Common myeloid progenitor, CD34-positive (primary cell): ENCODE results near the gene ADRB2.

Experiments used
- CTCF ChIA-PET: fragments of 350-600 bp; sonication (Branson Sonifier 250); formaldehyde crosslinking; loops from one replicate; lab custom pipeline; 2021; ENCODE audit warnings: antibody characterized with exemption; lab: Charles Lee
- POLR2A ChIA-PET: fragments of 350-600 bp; sonication (Branson Sonifier 250); formaldehyde crosslinking; loops from one replicate; lab custom pipeline; 2021; ENCODE audit warnings: antibody characterized with exemption; lab: Charles Lee
- DNase-seq, 3 donors: peaks; one replicate each; pipeline versions ENCODE4 v3.0.0 to v3.0.0-alpha.2; 2013
- H3K27ac ChIP-seq, 2 experiments: 1 replicate in 1 of 2; 2 replicates in 1 of 2; pipeline ENCODE4 v1.7.0; 2013; ENCODE audit warnings: inconsistent platforms in 2 of 2, low read length in 2 of 2, mild to moderate bottlenecking in 2 of 2, low read depth in 1 of 2, moderate library complexity in 1 of 2; ENCODE audit not compliant: severe bottlenecking in 2 of 2, insufficient read depth in 1 of 2, poor library complexity in 1 of 2
- H3K27me3 ChIP-seq, 5 experiments: replicated peaks in 2 of 5; 1 replicate in 3 of 5; 2 replicates in 2 of 5; pipeline versions ENCODE4 v1.6.1 to v1.7.0; 2013; ENCODE audit warnings: low read length in 4 of 5, mild to moderate bottlenecking in 2 of 5, moderate library complexity in 2 of 5, inconsistent platforms in 1 of 5; ENCODE audit not compliant: insufficient read depth in 5 of 5, control insufficient read depth in 4 of 5
- H3K36me3 ChIP-seq, 4 experiments: 1 replicate in 2 of 4; 2 replicates in 2 of 4; pipeline versions ENCODE4 v1.6.1 to v1.7.0; 2013; ENCODE audit warnings: low read length in 3 of 4, control low read depth in 1 of 4, mild to moderate bottlenecking in 1 of 4; ENCODE audit not compliant: control insufficient read depth in 4 of 4, insufficient read depth in 4 of 4
- H3K4me1 ChIP-seq, 4 experiments: 1 replicate in 3 of 4; 2 replicates in 1 of 4; pipeline versions ENCODE4 v1.6.1 to v1.7.1; 2013; ENCODE audit warnings: low read length in 3 of 4, mild to moderate bottlenecking in 3 of 4, control low read depth in 1 of 4, inconsistent platforms in 1 of 4, moderate library complexity in 1 of 4; ENCODE audit not compliant: control insufficient read depth in 4 of 4, insufficient read depth in 4 of 4; ENCODE audit errors: control extremely low read depth in 1 of 4
- H3K4me3 ChIP-seq, 7 experiments: 1 replicate in 4 of 7; 2 replicates in 3 of 7; pipeline versions ENCODE4 v1.5.1 to v1.7.0; 2013; ENCODE audit warnings: mild to moderate bottlenecking in 7 of 7, low read length in 6 of 7, moderate library complexity in 6 of 7, inconsistent platforms in 2 of 7, low read depth in 2 of 7, control low read depth in 1 of 7; ENCODE audit not compliant: insufficient read depth in 4 of 7, control insufficient read depth in 1 of 7; ENCODE audit errors: extremely low read depth in 1 of 7
- H3K9me3 ChIP-seq, 5 experiments: 1 replicate in 4 of 5; 2 replicates in 1 of 5; pipeline versions ENCODE4 v1.6.1 to v1.7.1; 2013; ENCODE audit warnings: low read length in 4 of 5, mild to moderate bottlenecking in 2 of 5, inconsistent platforms in 1 of 5, low read depth in 1 of 5, moderate library complexity in 1 of 5; ENCODE audit not compliant: control insufficient read depth in 4 of 5, insufficient read depth in 2 of 5; ENCODE audit errors: control extremely low read depth in 1 of 5
- WGBS: methylation state at CpG from one replicate; pipeline ENCODE4 v1.1.5; 2013; ENCODE audit not compliant: insufficient coverage; 5-methylcytosine and 5-hydroxymethylcytosine counted together

ADRB2 gene

DNA sequence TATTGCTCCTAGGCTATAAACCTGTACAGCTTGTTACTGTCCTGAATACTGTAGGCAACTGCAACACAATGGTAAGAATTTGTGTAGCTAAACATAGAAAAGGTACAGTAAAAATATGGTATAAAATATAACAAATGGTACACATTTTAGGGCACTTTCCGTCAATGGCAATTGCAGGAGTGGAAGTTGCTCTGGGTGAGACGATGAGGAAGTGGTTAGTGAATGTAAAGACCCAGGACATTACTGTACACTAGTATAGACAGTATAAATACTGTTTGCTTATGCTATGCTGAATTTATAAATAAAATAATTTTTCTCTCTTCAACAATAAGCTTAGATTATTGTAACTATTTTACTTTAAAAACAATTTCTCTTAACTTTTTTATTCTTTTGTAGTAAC is 15.6 kb upstream of the ADRB2 start:
- POLR2A ChIA-PET: no interaction called here
- Histone ChIP-seq H3K27ac (no peak overlapping the region), H3K27me3 (no peaks in the 10 kb centered on the region), H3K4me3 (no peak overlapping the region), H3K36me3 (no peaks in the 10 kb centered on the region), H3K9me3 (no peaks in the 10 kb centered on the region), H3K4me1 (peaks cover 38 to 76% (median 48%) of the 10 kb centered on the region in 4 experiments)
- peak in 1 of 3 donors; percentile 52 for DNase-seq
- no CpG with 5 or more reads among the region's 2 CpGs for WGBS
- CTCF ChIA-PET: interaction anchor here (1.1 to 3.4 kb wide), 3 partner anchors 11 to 60 kb away, joined by 3 to 13 read pairs (median 3); no protein-coding TSS in a partner anchor

DNA sequence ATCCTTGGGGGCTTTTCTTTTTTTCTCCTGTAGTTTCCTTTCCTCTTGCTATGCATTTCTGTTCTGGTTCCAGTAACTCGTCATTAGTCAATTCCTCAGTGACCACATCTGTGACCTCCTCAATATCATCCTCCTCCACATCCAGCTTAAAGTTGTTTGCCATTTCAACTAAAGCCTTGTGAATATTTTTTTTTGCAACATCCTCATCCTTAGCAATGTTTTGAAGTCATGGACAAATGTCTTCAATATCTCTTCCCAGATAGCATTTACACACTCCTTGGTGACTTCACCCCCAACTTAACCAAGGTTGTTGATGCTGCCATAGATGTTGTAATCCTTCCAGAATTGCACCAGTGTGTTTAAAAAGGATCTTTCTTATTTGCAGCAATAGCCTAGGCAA is 14.7 kb upstream of the ADRB2 start:
- ChIA-PET POLR2A (no interaction called here), CTCF (interaction anchor here (1.1 to 3.4 kb wide), 3 partner anchors 10 to 61 kb away, joined by 3 to 13 read pairs (median 3); no protein-coding TSS in a partner anchor)
- H3K9me3 ChIP-seq: no peaks in the 10 kb centered on the region
- DNase-seq: no peak
- H3K4me3 ChIP-seq: no peak overlapping the region
- no peak overlapping the region for H3K27ac ChIP-seq
- H3K36me3 ChIP-seq: no peaks in the 10 kb centered on the region
- no peaks in the 10 kb centered on the region for H3K27me3 ChIP-seq
- H3K4me1 ChIP-seq: peaks cover 33 to 74% (median 43%) of the 10 kb centered on the region in 4 experiments
- 75% methylated on average over 1 of the region's 1 CpG for WGBS

DNA sequence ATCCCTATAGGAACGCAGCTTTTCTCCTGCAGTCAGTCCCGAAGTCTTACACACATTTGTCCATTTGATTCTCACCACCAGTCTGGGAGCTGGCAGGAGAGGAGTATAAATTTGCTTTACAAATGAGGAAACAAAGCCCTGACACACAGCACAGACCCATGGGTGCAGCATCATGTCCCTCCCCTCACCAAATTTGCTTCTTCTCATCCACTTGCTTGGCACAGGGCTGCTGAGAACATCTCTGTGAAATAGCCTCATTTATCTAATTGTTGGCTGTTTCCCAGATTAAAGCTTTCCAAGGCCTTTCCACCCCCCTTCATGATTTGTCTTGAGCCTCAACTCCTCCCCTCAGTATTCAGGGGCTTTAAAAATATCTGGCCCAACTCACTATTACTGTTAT is 11.3 kb upstream of the ADRB2 start:
- Histone ChIP-seq H3K9me3 (no peaks in the 10 kb centered on the region), H3K4me3 (no peak overlapping the region), H3K36me3 (no peaks in the 10 kb centered on the region), H3K27me3 (no peaks in the 10 kb centered on the region), H3K27ac (no peak overlapping the region), H3K4me1 (peaks cover 10 to 54% (median 22%) of the 10 kb centered on the region in 4 experiments)
- POLR2A ChIA-PET: no interaction called here
- CTCF ChIA-PET: interaction anchor here (0.5 to 0.9 kb wide), 2 partner anchors 19 to 73 kb away, joined by 3 read pairs; no protein-coding TSS in a partner anchor
- WGBS: 93% methylated on average over 2 of the region's 2 CpGs
- DNase-seq: no peak

DNA sequence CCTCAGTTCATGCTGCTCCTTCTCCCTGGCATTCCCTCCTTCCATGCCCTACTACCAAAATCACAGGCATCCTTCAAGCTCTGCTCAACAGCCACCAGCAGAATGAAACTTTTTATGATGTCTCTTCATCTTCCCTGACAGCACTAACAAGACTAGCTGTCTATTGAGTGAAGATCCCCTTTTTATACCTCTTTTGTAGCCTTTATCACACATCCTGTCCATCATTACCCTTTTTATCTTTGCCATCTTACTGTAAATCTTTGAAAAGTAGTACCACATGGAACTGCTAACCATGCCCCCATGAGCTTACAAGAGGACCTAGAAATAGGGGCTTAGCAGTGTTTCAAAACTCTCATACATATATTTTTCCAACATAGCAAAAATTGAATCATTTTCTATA is 10.8 kb upstream of the ADRB2 start:
- no peak overlapping the region for H3K27ac ChIP-seq
- no peaks in the 10 kb centered on the region for H3K27me3 ChIP-seq
- peaks cover 5 to 49% (median 19%) of the 10 kb centered on the region in 4 experiments for H3K4me1 ChIP-seq
- H3K9me3 ChIP-seq: no peaks in the 10 kb centered on the region
- no peak for DNase-seq
- ChIA-PET CTCF (interaction anchor here (0.8 to 0.9 kb wide), 2 partner anchors 11 to 74 kb away, joined by 3 read pairs; no protein-coding TSS in a partner anchor), POLR2A (no interaction called here)
- H3K36me3 ChIP-seq: no peaks in the 10 kb centered on the region
- H3K4me3 ChIP-seq: no peak overlapping the region

DNA sequence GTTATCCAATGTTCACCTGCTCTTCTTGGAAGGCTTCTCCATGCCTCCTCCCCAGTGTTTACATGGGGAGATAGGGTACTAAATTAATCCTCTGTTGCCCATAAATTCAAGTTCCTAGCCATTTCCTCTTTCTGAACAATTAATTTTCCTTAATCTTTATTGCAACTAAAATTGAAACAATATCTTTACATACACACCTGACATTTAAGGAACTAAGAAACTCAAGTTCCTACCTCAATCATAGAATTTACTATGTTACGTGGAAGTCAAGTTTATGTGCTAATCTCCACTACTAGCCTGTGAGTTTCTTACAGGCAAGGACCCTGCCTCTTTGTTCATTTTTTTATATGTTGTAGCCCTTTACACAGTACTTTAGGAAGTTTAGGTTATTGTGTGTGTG is 10.1 kb upstream of the ADRB2 start:
- CTCF ChIA-PET: interaction anchor here (0.8 to 6.0 kb wide), 4 partner anchors 10 to 180 kb away, joined by 3 to 49 read pairs (median 4); partner anchors contain the start of gene ADRB2
- no peaks in the 10 kb centered on the region for H3K27me3 ChIP-seq
- H3K27ac ChIP-seq: no peak overlapping the region
- no CpG with 5 or more reads among the region's 1 CpG for WGBS
- no peaks in the 10 kb centered on the region for H3K36me3 ChIP-seq
- H3K4me1 ChIP-seq: peaks cover 2 to 42% (median 15%) of the 10 kb centered on the region in 4 experiments
- H3K9me3 ChIP-seq: no peaks in the 10 kb centered on the region
- POLR2A ChIA-PET: no interaction called here
- peak in 1 of 3 donors; percentile 37 for DNase-seq
- no peak overlapping the region for H3K4me3 ChIP-seq

DNA sequence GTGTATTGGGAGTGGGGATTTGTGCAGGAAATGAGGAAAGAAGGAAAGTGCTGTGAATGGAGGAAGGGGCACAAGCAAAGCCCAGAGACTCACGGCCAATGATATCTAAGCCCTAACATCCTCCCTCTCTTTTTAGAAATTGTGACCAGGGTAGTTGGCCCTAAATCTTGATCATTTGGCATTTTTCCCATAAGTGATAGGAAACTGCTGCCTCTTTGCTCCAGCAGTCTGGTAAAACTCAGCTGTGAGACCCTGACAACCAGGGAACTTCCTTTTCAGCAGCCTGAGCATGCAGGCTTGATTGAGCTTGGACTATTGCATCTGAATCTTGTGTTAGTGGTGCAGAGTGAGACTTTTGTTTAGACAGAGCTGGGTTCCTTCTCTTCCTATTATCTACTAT is 9.6 kb upstream of the ADRB2 start:
- ChIA-PET POLR2A (interaction anchor here (0.5 kb wide), 1 partner anchor 895 kb away, joined by 3 read pairs; no protein-coding TSS in a partner anchor), CTCF (interaction anchor here (0.8 to 6.0 kb wide), 3 partner anchors 9 to 179 kb away, joined by 3 to 49 read pairs (median 4); partner anchors contain the start of gene ADRB2)
- Histone ChIP-seq H3K36me3 (no peaks in the 10 kb centered on the region), H3K4me1 (peaks cover 0 to 37% (median 15%) of the 10 kb centered on the region in 4 experiments), H3K27ac (no peak overlapping the region), H3K27me3 (no peaks in the 10 kb centered on the region), H3K4me3 (no peak overlapping the region), H3K9me3 (no peaks in the 10 kb centered on the region)
- DNase-seq: peak in 1 of 3 donors; percentile 55
- no CpG with 5 or more reads among the region's 1 CpG for WGBS

DNA sequence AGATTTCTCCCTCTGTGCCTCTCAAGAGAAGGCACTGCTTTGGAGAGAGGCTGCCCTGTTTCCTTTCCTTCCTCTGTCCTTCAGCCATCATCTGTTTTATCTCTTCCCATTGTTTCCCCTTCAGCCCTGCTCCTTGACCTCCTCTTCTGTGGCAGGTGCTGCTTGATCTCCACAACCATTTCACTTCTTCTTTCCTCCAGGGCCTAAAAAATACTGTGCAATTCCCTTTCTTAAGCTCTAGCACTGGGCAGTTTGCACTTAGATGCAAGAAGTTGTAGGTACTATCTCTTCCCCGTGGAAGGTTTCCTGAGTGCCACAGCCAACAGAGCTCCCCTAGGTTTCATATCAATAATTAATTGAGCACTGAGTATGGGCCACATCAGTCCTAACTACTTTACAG is 8.8 kb upstream of the ADRB2 start:
- Histone ChIP-seq H3K36me3 (no peaks in the 10 kb centered on the region), H3K27me3 (no peaks in the 10 kb centered on the region), H3K4me1 (peaks cover 0 to 31% (median 15%) of the 10 kb centered on the region in 4 experiments), H3K4me3 (no peak overlapping the region), H3K27ac (no peak overlapping the region), H3K9me3 (no peaks in the 10 kb centered on the region)
- ChIA-PET POLR2A (interaction anchor here (0.7 kb wide), 1 partner anchor 13 kb away, joined by 3 read pairs; no protein-coding TSS in a partner anchor), CTCF (interaction anchor here (0.8 to 6.0 kb wide), 3 partner anchors 33 to 78 kb away, joined by 3 to 49 read pairs (median 4); no protein-coding TSS in a partner anchor)
- DNase-seq: no peak
- WGBS: 80% methylated on average over 1 of the region's 1 CpG
